Stimulated activated memory B cell treated with anti-CD40 and anti-IgM and Interleukin-4, amounts not matched to agents 10 μg/mL and 1 μg/mL and 100 μg/mL, for 72 hours (primary cell): ENCODE data around the gene NOC2L.
"Not testable (repeated sequence)": the region's sequence is repeated elsewhere in the genome, so short reads cannot be mapped to it uniquely, and the experiment has no call there.

Experiments used
- ATAC-seq: fragments of 150-1000 bp; cut with Tn5 transposase; 2 replicates; pipeline ENCODE4 v1.10.0; 2021
- H3K27ac Mint-ChIP-seq: one replicate; pipeline ENCODE4 v1.8.0; 2022; ENCODE audit warnings: mild to moderate bottlenecking, mixed read lengths
- H3K27me3 Mint-ChIP-seq: one replicate; pipeline ENCODE4 v1.8.0; 2022; ENCODE audit warnings: mixed read lengths
- H3K36me3 Mint-ChIP-seq: one replicate; pipeline ENCODE4 v1.8.0; 2022; ENCODE audit warnings: mixed read lengths
- H3K4me1 Mint-ChIP-seq: one replicate; pipeline ENCODE4 v1.8.0; 2022; ENCODE audit warnings: mixed read lengths
- H3K4me3 Mint-ChIP-seq: one replicate; pipeline ENCODE4 v1.8.0; 2022; ENCODE audit warnings: mild to moderate bottlenecking, moderate library complexity, mixed read lengths
- H3K9me3 Mint-ChIP-seq: one replicate; pipeline ENCODE4 v1.8.0; 2022; ENCODE audit warnings: mixed read lengths

NOC2L gene

GRCh38 chr1:946811-947210 is 12.2 kb downstream of the NOC2L start:
- ATAC-seq, H3K27ac Mint-ChIP-seq, H3K9me3 Mint-ChIP-seq, H3K4me3 Mint-ChIP-seq, H3K27me3 Mint-ChIP-seq: not testable (repeated sequence)
- H3K4me1 Mint-ChIP-seq = peaks cover 10% of the 10 kb centered on the region
- H3K36me3 Mint-ChIP-seq = peaks cover 80% of the 10 kb centered on the region

- Mint-ChIP-seq H3K4me3 (no peak overlapping the region), H3K27me3 (peaks cover 8% of the 10 kb centered on the region), H3K9me3 (no peaks in the 10 kb centered on the region), H3K4me1 (peaks cover 17% of the 10 kb centered on the region), H3K36me3 (peaks cover 71% of the 10 kb centered on the region), H3K27ac (no peak overlapping the region)
- ATAC-seq = no peak
These were observed 13.1 kb downstream of the NOC2L start for GRCh38 chr1:945688-946556.

GRCh38 chr1:944341-945325 is 14.4 kb downstream of the NOC2L start:
- peaks cover 21% of the 10 kb centered on the region for H3K4me1 Mint-ChIP-seq
- peaks cover 16% of the 10 kb centered on the region for H3K27me3 Mint-ChIP-seq
- no peaks in the 10 kb centered on the region for H3K9me3 Mint-ChIP-seq
- peaks cover 59% of the 10 kb centered on the region for H3K36me3 Mint-ChIP-seq
- no peak overlapping the region for H3K27ac Mint-ChIP-seq
- H3K4me3 Mint-ChIP-seq = no peak overlapping the region
- ATAC-seq = no peak

- Mint-ChIP-seq H3K9me3 (no peaks in the 10 kb centered on the region), H3K36me3 (peaks cover 50% of the 10 kb centered on the region), H3K4me3 (no peak overlapping the region), H3K27ac (no peak overlapping the region), H3K4me1 (peaks cover 21% of the 10 kb centered on the region), H3K27me3 (peaks cover 24% of the 10 kb centered on the region)
- ATAC-seq = no peak
These were observed 15.3 kb downstream of the NOC2L start for GRCh38 chr1:943545-944340.

- ATAC-seq = no peak
- H3K4me1 Mint-ChIP-seq = peaks cover 21% of the 10 kb centered on the region
- H3K9me3 Mint-ChIP-seq = no peaks in the 10 kb centered on the region
- H3K36me3 Mint-ChIP-seq = peaks cover 42% of the 10 kb centered on the region
- peaks cover 32% of the 10 kb centered on the region for H3K27me3 Mint-ChIP-seq
- no peak overlapping the region for H3K27ac Mint-ChIP-seq
- H3K4me3 Mint-ChIP-seq = no peak overlapping the region
These were observed 16.1 kb downstream of the NOC2L start for GRCh38 chr1:942864-943533.

- Mint-ChIP-seq H3K27ac (no peak overlapping the region), H3K4me1 (peaks cover 21% of the 10 kb centered on the region), H3K9me3 (no peaks in the 10 kb centered on the region), H3K4me3 (no peak overlapping the region), H3K27me3 (peaks cover 38% of the 10 kb centered on the region), H3K36me3 (peaks cover 36% of the 10 kb centered on the region)
- peak; percentile 16 for ATAC-seq
These were observed 16.6 kb downstream of the NOC2L start for GRCh38 chr1:942411-942821.

GRCh38 chr1:941588-942383 is 17.3 kb downstream of the NOC2L start:
- ATAC-seq = no peak

GRCh38 chr1:941015-941587 is 18.0 kb downstream of the NOC2L start:
- no peak for ATAC-seq
- H3K4me1 Mint-ChIP-seq = peaks cover 21% of the 10 kb centered on the region
- no peak overlapping the region for H3K27ac Mint-ChIP-seq

More at GRCh38 chr1:941588-942383, 17.3 kb downstream of the NOC2L start:
- Mint-ChIP-seq H3K27me3 (peaks cover 38% of the 10 kb centered on the region), H3K4me1 (peaks cover 21% of the 10 kb centered on the region), H3K36me3 (peaks cover 30% of the 10 kb centered on the region), H3K27ac (no peak overlapping the region), H3K9me3 (no peaks in the 10 kb centered on the region), H3K4me3 (peak overlapping the region; percentile 74)

GRCh38 chr1:940107-941014 is 18.7 kb downstream of the NOC2L start:
- no peak for ATAC-seq
- peaks cover 44% of the 10 kb centered on the region for H3K27me3 Mint-ChIP-seq
- H3K4me1 Mint-ChIP-seq = peaks cover 16% of the 10 kb centered on the region
- H3K27ac Mint-ChIP-seq = no peak overlapping the region
- H3K9me3 Mint-ChIP-seq = no peaks in the 10 kb centered on the region
- H3K36me3 Mint-ChIP-seq = peaks cover 16% of the 10 kb centered on the region
- H3K4me3 Mint-ChIP-seq = peak overlapping the region; percentile 74

More at GRCh38 chr1:941015-941587, 18.0 kb downstream of the NOC2L start:
- peak overlapping the region; percentile 74 for H3K4me3 Mint-ChIP-seq
- H3K9me3 Mint-ChIP-seq = no peaks in the 10 kb centered on the region
- peaks cover 23% of the 10 kb centered on the region for H3K36me3 Mint-ChIP-seq
- H3K27me3 Mint-ChIP-seq = peaks cover 38% of the 10 kb centered on the region

- Mint-ChIP-seq H3K36me3 (peaks cover 8% of the 10 kb centered on the region), H3K27me3 (peaks cover 52% of the 10 kb centered on the region)
These were observed 19.4 kb downstream of the NOC2L start for GRCh38 chr1:939511-940106.

GRCh38 chr1:938711-939489 is 20.2 kb downstream of the NOC2L start:
- Mint-ChIP-seq H3K4me1 (peaks cover 11% of the 10 kb centered on the region), H3K4me3 (no peak overlapping the region), H3K9me3 (no peaks in the 10 kb centered on the region), H3K27ac (no peak overlapping the region), H3K36me3 (peaks cover 1% of the 10 kb centered on the region), H3K27me3 (peaks cover 54% of the 10 kb centered on the region)
- no peak for ATAC-seq

More at GRCh38 chr1:939511-940106, 19.4 kb downstream of the NOC2L start:
- no peaks in the 10 kb centered on the region for H3K9me3 Mint-ChIP-seq
- H3K4me3 Mint-ChIP-seq = peak overlapping the region; percentile 0
- H3K4me1 Mint-ChIP-seq = peaks cover 11% of the 10 kb centered on the region
- ATAC-seq = no peak
- H3K27ac Mint-ChIP-seq = no peak overlapping the region
